GM12891 (cell line): ENCODE data around the gene KRTAP5-8.

Experiments
- PAX5 ChIP-seq: IDR thresholded peaks from 2 replicates; pipeline ENCODE4 v1.6.1; 2011; ENCODE audit warnings: low read length, moderate library complexity, mild to moderate bottlenecking; ENCODE audit not compliant: insufficient read depth, severe bottlenecking
- POLR2A ChIP-seq: IDR thresholded peaks from 2 replicates; pipeline ENCODE4 v1.6.1; 2011; ENCODE audit warnings: low read depth, low read length, control low read depth
- POLR2AphosphoS5 ChIP-seq: IDR thresholded peaks from 2 replicates; pipeline ENCODE4 v1.6.1; 2011; ENCODE audit warnings: low read depth, low read length, control low read depth
- SPI1 ChIP-seq: IDR thresholded peaks from 2 replicates; pipeline ENCODE4 v1.6.1; 2011; ENCODE audit warnings: low read depth, low read length, control low read depth
- TAF1 ChIP-seq: IDR thresholded peaks from 2 replicates; pipeline ENCODE4 v1.6.1; 2011; ENCODE audit warnings: low read depth, low read length, control low read depth

DNA sequence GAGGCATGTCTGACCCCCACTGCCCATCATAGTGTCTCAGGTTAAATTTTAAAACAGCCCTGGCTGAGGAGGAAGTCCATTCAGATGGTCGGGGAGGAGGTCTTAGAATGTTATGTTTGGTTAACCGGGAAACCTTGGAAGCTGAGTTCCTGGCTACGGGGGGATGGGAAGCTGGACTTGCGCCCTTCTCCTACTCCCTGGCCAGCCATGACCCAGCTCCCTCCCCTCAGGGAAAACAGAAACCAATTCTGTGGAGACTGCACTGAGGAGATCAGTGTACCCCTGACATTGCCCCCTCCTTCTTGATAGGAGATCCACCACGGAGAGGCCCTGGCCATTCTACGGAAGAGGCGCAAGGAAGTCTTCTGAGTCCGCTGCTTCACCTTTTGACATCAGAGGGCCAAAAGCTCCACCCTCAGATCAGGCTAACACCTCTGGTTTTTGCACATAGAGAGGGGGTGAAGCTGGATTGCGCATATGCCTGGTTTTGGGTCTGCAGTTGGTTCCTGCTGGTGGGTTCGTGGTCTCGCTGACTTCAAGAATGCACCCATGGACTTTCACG lies 7.7 kb downstream of the KRTAP5-8 start:
- TF ChIP-seq POLR2A (no peak), POLR2AphosphoS5 (no peak), TAF1 (no peak), PAX5 (no peak), SPI1 (no peak)
